Measurements from ENCODE around the gene MID1. TPM values are rescaled to one million over a fixed set of nuclear protein-coding genes. Genes with fewer than 3 reads are reported as not detected.

MID1 gene
- total RNA-seq, 2 experiments from 2014 or later, result 0.19 TPM; not detected in 1

DNA sequence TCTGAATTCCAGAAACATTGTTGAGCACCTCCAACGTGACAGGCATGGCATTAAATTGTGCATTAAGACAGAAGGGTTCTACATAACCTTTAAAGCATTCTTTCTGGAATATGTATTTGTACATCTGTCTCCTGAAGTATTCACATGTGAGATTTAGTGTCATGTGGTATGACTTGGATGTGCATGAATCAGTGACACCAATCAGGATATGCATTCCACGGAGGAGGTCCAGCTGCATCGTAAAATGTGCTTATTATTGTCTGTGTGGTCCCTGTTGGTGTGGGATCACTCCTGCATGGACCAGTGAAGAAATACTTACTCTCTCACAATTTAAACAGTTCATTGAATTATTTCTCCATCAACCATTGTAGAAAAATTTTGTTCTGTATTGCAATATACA, 149.0 kb downstream of the MID1 start:
- DNase-seq, result no peak
- intact Hi-C loops (cut with DNase I, micrococcal nuclease), result no loop called here
- Histone ChIP-seq H3K27ac (ENCODE audit: low read depth in 1 of 2, low read length in 2 of 2) (no peak overlapping the region), H3K4me1 (ENCODE audit: insufficient read depth, low read length) (no peaks in the 10 kb centered on the region), H3K36me3 (ENCODE audit: insufficient read depth, low read length) (no peaks in the 10 kb centered on the region), H3K27me3 (ENCODE audit: control insufficient read depth in 1 of 2, insufficient read depth in 2 of 2, low read length in 2 of 2) (no peaks in the 10 kb centered on the region), H3K9me3 (ENCODE audit: control insufficient read depth in 1 of 2, insufficient read depth in 1 of 2, low read length in 2 of 2) (no peaks in the 10 kb centered on the region), H3K4me3 (ENCODE audit: low read length) (no peak overlapping the region)
- ATAC-seq (ENCODE audit: poor library complexity), result no peak
- Mint-ChIP-seq H3K36me3 (ENCODE audit: low read depth) (no peaks in the 10 kb centered on the region), H3K9me3 (no peaks in the 10 kb centered on the region), H3K27me3 (no peaks in the 10 kb centered on the region), H3K27ac (no peak overlapping the region), H3K4me1 (ENCODE audit: low read depth) (no peaks in the 10 kb centered on the region), H3K4me3 (no peak overlapping the region)
- POLR2A ChIA-PET, result no interaction called here
- no peak for TF ChIP-seq CTCF (IDR thresholded peaks at IDR 0.05)
- CTCF ChIA-PET, result no interaction called here

DNA sequence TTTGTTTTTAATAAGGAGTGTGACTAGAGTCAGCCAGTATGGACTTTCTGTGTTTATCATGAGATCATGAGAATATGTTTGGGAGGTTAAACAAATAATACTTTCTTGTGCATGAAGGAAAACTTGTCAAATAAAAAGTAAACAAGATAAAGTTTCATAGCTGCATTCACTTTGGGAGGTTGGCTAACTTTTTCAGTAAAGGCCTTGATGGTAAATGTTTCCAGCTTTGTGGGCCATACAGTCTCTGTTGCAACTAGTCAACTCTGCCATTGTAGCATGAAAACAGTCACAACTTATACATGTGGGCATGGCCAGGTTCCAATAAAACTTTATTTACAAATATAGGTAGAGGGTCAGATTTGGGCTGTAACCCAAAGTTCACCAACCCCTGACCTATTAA, 150.4 kb downstream of the MID1 start:
- ChIA-PET CTCF (no interaction called here), POLR2A (no interaction called here)
- DNase-seq (no peak), ATAC-seq (ENCODE audit: poor library complexity) (no peak)
- H3K4me3 ChIP-seq (ENCODE audit: low read length), result no peak overlapping the region
- intact Hi-C loops (cut with DNase I, micrococcal nuclease), result no loop called here
- no peaks in the 10 kb centered on the region for H3K4me1 ChIP-seq (ENCODE audit: insufficient read depth, low read length)
- Mint-ChIP-seq H3K27me3 (no peaks in the 10 kb centered on the region), H3K4me3 (no peak overlapping the region), H3K9me3 (no peaks in the 10 kb centered on the region), H3K27ac (no peak overlapping the region), H3K4me1 (ENCODE audit: low read depth) (no peaks in the 10 kb centered on the region), H3K36me3 (ENCODE audit: low read depth) (no peaks in the 10 kb centered on the region)
- H3K9me3 ChIP-seq (ENCODE audit: control insufficient read depth in 1 of 2, insufficient read depth in 1 of 2, low read length in 2 of 2), result no peaks in the 10 kb centered on the region
- no peak for TF ChIP-seq CTCF (IDR thresholded peaks at IDR 0.05)
- no peaks in the 10 kb centered on the region for H3K36me3 ChIP-seq (ENCODE audit: insufficient read depth, low read length)
- no peaks in the 10 kb centered on the region for H3K27me3 ChIP-seq (ENCODE audit: control insufficient read depth in 1 of 2, insufficient read depth in 2 of 2, low read length in 2 of 2)
- no peak overlapping the region for H3K27ac ChIP-seq (ENCODE audit: low read depth in 1 of 2, low read length in 2 of 2)

- H3K4me1 Mint-ChIP-seq (ENCODE audit: low read depth), result no peaks in the 10 kb centered on the region
- H3K27ac Mint-ChIP-seq, result no peak overlapping the region
- Histone ChIP-seq H3K27ac (ENCODE audit: low read depth in 1 of 2, low read length in 2 of 2) (no peak overlapping the region), H3K4me3 (ENCODE audit: low read length) (no peak overlapping the region), H3K27me3 (ENCODE audit: control insufficient read depth in 1 of 2, insufficient read depth in 2 of 2, low read length in 2 of 2) (no peaks in the 10 kb centered on the region), H3K36me3 (ENCODE audit: insufficient read depth, low read length) (no peaks in the 10 kb centered on the region), H3K9me3 (ENCODE audit: control insufficient read depth in 1 of 2, insufficient read depth in 1 of 2, low read length in 2 of 2) (no peaks in the 10 kb centered on the region), H3K4me1 (ENCODE audit: insufficient read depth, low read length) (no peaks in the 10 kb centered on the region)
- no peaks in the 10 kb centered on the region for H3K36me3 Mint-ChIP-seq (ENCODE audit: low read depth)
- ChIA-PET POLR2A (no interaction called here), CTCF (no interaction called here)
- no peaks in the 10 kb centered on the region for H3K9me3 Mint-ChIP-seq
- DNase-seq (no peak), ATAC-seq (ENCODE audit: poor library complexity) (no peak)
- H3K4me3 Mint-ChIP-seq, result no peak overlapping the region
- intact Hi-C loops (cut with DNase I, micrococcal nuclease), result no loop called here
- TF ChIP-seq CTCF (IDR thresholded peaks at IDR 0.05), result no peak
- H3K27me3 Mint-ChIP-seq, result no peaks in the 10 kb centered on the region
These were observed 152.6 kb downstream of the MID1 start for GRCh38 chrX:10467793-10468192.

Data from CD4-positive, alpha-beta T cell (primary cell).